Sciatic nerve (tissue), 2 donors: Measurements from ENCODE around the gene PDC. TPM values are rescaled to one million over a fixed set of nuclear protein-coding genes. Genes with fewer than 3 reads are reported as not detected.

Experiments
- ATAC-seq: fragments of 200-7000 bp; cut with Tn5 transposase; one replicate; pipeline ENCODE4 v1.9.1; 2020; ENCODE audit warnings: mild to moderate bottlenecking, moderate library complexity
- DNase-seq: peaks from one replicate; pipeline ENCODE4 v3.0.0-alpha.2; 2020; ENCODE audit warnings: low spot score
- intact Hi-C: fragments of 100-400 bp; cut with DNase I; formaldehyde crosslinking; loops from one replicate; pipeline ENCODE4 v1.14.2; 2022
- total RNA-seq: library from RNA; stranded (reverse); fragmentation: NEBNext Ultra II Directional; extraction: Animal tissue kit (Norgen Biotek cat#: 25700); gene quantifications from one replicate; pipeline ENCODE4 v1.2.1, GENCODE V29; 2021
- donor health status: DM: no; HTN: no; CAD: no.
- donor health status: DM: no; HTN: no; CAD: no.

Gene PDC
- not detected for total RNA-seq

- ATAC-seq (no peak), DNase-seq (no peak)
- intact Hi-C loops: no loop called here
Observed at GRCh38 chr1:186461014-186461413, at the start of gene PDC. Gene PDC, minus strand, starts transcription at chr1:186461114. Its CDS starts 11,655 bp downstream, at chr1:186449459.

DNA sequence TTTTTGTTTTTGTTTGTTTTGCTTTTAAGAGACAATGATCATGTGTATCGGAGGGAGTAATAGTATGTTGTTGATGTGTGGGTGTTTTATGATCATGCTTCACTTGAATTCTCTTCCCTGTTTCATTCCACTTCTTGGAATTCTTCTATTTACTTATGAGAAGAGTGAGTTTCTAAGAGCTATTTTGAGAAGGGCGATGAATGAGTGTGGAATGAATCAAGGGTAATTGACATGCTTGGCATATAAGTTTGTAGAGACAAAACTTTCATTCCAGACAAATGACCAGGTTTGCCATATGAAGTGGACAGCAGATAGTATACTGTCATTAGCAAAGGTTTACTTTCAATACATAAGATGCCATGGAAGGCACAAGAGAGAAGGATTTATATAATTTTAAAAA, 42.3 kb upstream of the PDC start:
- ATAC-seq (no peak), DNase-seq (no peak)
- intact Hi-C loops: no loop called here

DNA sequence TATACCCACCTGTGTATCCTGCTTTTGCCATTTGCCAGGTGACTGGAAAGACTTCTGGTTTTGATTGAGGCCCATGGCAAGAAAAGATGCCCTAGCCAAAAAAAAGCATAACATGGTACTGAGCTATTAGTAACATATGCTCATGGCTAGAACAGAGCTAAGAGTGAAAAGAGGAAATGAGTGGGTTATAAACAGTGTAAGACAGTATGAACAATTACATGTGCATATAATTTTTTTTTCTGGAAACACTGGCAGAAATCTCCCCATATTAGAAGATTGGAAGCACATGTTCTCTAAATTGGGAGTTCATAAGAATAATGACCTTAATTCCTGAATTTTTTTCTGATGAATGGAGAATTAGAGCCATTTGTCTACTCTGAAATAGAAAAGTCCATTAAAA, 41.2 kb upstream of the PDC start:
- intact Hi-C loops: no loop called here
- DNase-seq: no peak
- ATAC-seq: no peak

- no peak for DNase-seq
- ATAC-seq: no peak
- intact Hi-C loops: no loop called here
Observed at GRCh38 chr1:186500804-186501203, 39.9 kb upstream of the PDC start.

- DNase-seq (no peak), ATAC-seq (no peak)
- intact Hi-C loops: no loop called here
Observed at GRCh38 chr1:186499571-186499970, 38.7 kb upstream of the PDC start.

- ATAC-seq: no peak
- intact Hi-C loops: no loop called here
- DNase-seq: no peak
Observed at GRCh38 chr1:186498695-186499389, 37.9 kb upstream of the PDC start.

- intact Hi-C loops: no loop called here
- ATAC-seq: no peak
Observed at GRCh38 chr1:186498071-186498470, 37.2 kb upstream of the PDC start.

GRCh38 chr1:186497651-186498050, 36.7 kb upstream of the PDC start:
- intact Hi-C loops: no loop called here
- ATAC-seq: no peak
- DNase-seq: no peak

More at GRCh38 chr1:186498071-186498470, 37.2 kb upstream of the PDC start:
- no peak for DNase-seq

- intact Hi-C loops: no loop called here
- DNase-seq (no peak), ATAC-seq (no peak)
Observed at GRCh38 chr1:186496171-186496851, 35.4 kb upstream of the PDC start.

DNA sequence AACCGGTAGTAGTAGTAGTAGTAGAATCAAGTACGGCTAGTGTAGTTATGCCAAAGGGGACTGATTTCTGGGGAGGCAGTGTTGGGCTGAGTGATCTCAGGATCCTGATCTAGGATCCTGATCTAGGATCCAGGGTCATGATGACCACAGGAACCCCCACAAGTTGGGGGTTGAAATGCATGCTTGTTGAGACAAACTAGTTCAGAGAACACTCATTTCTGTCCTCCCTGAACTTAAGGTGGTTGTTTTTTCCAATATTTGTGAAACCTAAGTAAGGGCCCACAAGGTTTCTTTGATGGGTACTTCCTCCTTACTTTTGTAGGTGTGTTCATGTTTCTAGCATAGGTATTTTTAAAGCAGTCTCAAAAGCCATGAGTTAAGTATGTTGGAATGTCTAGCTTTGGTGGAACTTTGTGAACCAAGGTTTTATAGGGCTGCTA, 33.9 kb upstream of the PDC start:
- no peak for ATAC-seq
- intact Hi-C loops: no loop called here
- DNase-seq: no peak

DNA sequence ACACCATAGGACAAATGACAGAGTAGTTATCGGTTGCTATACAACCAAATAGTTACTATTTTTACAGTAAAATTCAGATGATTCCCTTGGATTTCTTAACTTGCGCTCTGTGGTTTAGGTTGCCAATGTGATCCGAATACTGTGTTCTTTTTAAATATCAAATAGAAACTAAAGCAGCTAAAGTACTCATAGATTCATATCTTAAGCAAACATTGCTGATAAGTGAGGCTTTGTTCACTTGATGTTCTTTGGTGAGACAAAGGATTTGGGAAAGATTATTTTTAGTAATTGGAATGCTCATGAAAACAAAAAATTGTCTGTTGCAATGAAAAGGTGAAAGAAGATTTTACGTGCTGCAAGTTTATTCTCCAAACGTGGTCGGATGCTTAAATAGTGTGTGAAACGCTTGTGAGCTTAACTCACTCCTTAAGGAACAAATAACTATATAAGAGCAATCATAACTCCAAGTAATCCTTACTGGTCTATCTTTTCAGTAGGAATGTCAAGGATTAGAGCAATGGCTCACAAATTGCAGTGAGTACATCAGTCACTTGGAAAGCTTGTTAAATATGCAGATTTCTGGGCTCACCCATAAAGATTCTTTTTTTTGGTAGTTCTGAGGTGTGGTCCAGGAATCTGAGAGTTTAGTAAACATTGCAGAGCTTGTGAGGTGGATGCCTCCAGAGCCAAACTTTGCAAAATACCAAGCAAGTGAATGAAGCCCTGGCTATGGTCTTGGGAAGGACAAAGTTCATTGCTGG, 31.8 kb upstream of the PDC start:
- no peak for DNase-seq
- intact Hi-C loops: no loop called here
- no peak for ATAC-seq

GRCh38 chr1:186491336-186491735, 30.4 kb upstream of the PDC start:
- ATAC-seq (no peak), DNase-seq (no peak)
- intact Hi-C loops: no loop called here

GRCh38 chr1:186487163-186487562, 26.2 kb upstream of the PDC start:
- DNase-seq (no peak), ATAC-seq (no peak)
- intact Hi-C loops: loop anchor here (10.0 kb wide), 1 partner anchor 498 kb away; no protein-coding TSS in a partner anchor

- intact Hi-C loops: loop anchor here (10.0 kb wide), 1 partner anchor 499 kb away; no protein-coding TSS in a partner anchor
- ATAC-seq (no peak), DNase-seq (no peak)
Observed at GRCh38 chr1:186486061-186486460, 25.1 kb upstream of the PDC start.

GRCh38 chr1:186483561-186483960, 22.6 kb upstream of the PDC start:
- ATAC-seq: no peak
- intact Hi-C loops: loop anchor here (10.0 kb wide), 1 partner anchor 501 kb away; no protein-coding TSS in a partner anchor
- DNase-seq: no peak

DNA sequence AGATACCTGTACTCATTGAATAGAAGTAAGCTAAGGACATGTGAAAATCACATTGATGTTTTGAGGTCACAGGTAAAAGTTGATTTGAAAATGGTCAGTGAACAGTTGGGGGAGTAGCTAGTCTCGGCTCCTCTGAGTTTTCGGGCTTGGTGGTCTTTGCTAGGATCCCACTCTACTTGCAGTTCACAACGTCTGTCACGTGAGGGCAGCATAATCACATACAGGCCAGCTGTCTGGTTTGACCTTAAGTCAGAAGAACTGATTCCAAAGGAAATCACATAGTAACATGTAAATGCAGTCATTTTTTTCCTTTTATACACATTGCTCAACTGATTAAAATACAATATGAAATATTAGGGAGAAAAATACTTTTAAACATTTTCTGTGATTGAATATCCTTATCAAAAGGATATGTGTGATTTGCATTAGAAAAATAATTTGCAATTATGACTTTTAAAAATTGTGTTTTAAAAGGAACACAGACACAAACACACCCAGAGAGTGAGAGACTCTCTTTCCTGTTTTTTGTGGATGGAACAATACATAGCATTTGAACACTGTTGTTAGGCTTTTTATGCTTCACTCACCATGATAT, 21.8 kb upstream of the PDC start:
- DNase-seq: peak; percentile 66

GRCh38 chr1:186481303-186481888, 20.5 kb upstream of the PDC start:
- DNase-seq (no peak), ATAC-seq (peak; percentile 58)
- intact Hi-C loops: loop anchor here (10.0 kb wide), 1 partner anchor 503 kb away; no protein-coding TSS in a partner anchor

More for the DNA sequence above, 21.8 kb upstream of the PDC start:
- intact Hi-C loops: loop anchor here (10.0 kb wide), 1 partner anchor 502 kb away; no protein-coding TSS in a partner anchor
- ATAC-seq: peak; percentile 74

GRCh38 chr1:186479162-186479561, 18.2 kb upstream of the PDC start:
- no peak for ATAC-seq
- DNase-seq: no peak
- intact Hi-C loops: no loop called here
